Panc1 (cell line): ENCODE data around the gene PARP9. TPM values are rescaled to one million over a fixed set of nuclear protein-coding genes. Genes with fewer than 3 reads are reported as not detected.

Source experiments
- ATAC-seq: fragments of 200-7000 bp; cut with Tn5 transposase; 2 replicates; pipeline ENCODE4 v1.9.1; 2020; ENCODE audit warnings: mild to moderate bottlenecking, moderate library complexity
- BruUV-seq: library from RNA; stranded (reverse); fragments of 400-500 nt; replicated peaks from 2 replicates; lab custom pipeline; 2021; lab: Mats Ljungman, UMichigan
- CTCF ChIA-PET: fragments of 300-600 bp; sonication (Branson Sonifier 250); formaldehyde crosslinking; loops from one replicate; lab custom pipeline; 2022; ENCODE audit warnings: antibody characterized with exemption; lab: Charles Lee
- POLR2A ChIA-PET: fragments of 300-600 bp; sonication (Branson Sonifier 250); formaldehyde crosslinking; loops from one replicate; lab custom pipeline; 2022; ENCODE audit warnings: antibody characterized with exemption; lab: Charles Lee
- DNase-seq: peaks from one replicate; pipeline ENCODE4 v3.0.0-alpha.2; 2010; ENCODE audit warnings: low read depth, low spot score
- H3K27ac ChIP-seq: 2 replicates; pipeline ENCODE4 v1.5.1; 2011; ENCODE audit warnings: mild to moderate bottlenecking, low read length, inconsistent platforms
- H3K27me3 ChIP-seq: fragments of 200-500 bp; sonication (Bioruptor generic); 2 replicates; pipeline ENCODE4 v1.6.0; 2014; ENCODE audit warnings: low read length, inconsistent platforms; ENCODE audit not compliant: control insufficient read depth, insufficient read depth
- H3K36me3 ChIP-seq: fragments of 200-500 bp; sonication (Bioruptor generic); 2 replicates; pipeline ENCODE4 v1.5.1; 2014; ENCODE audit warnings: inconsistent platforms, mild to moderate bottlenecking, low read length, moderate library complexity; ENCODE audit not compliant: control insufficient read depth, insufficient read depth
- H3K4me1 ChIP-seq: 2 replicates; pipeline ENCODE4 v1.5.1; 2011; ENCODE audit warnings: inconsistent platforms, mild to moderate bottlenecking, low read length, moderate library complexity; ENCODE audit not compliant: control insufficient read depth, insufficient read depth
- H3K4me3 ChIP-seq, 2 experiments: 2 replicates each; pipeline ENCODE4 v1.5.1; 2011 to 2012; ENCODE audit warnings: low read depth in 2 of 2, low read length in 2 of 2, mild to moderate bottlenecking in 2 of 2, inconsistent platforms in 1 of 2, moderate library complexity in 1 of 2
- H3K9me3 ChIP-seq: fragments of 200-500 bp; sonication (Bioruptor generic); 2 replicates; pipeline ENCODE4 v1.5.1; 2014; ENCODE audit warnings: low read depth, mild to moderate bottlenecking, inconsistent platforms, low read length, moderate library complexity; ENCODE audit not compliant: control insufficient read depth, insufficient read depth
- POLR2AphosphoS5 ChIP-seq: IDR thresholded peaks from 2 replicates; pipeline ENCODE4 v1.6.1; 2012; ENCODE audit warnings: mild to moderate bottlenecking, low read depth, low read length, moderate library complexity
- SIN3A ChIP-seq: IDR thresholded peaks from 2 replicates; pipeline ENCODE4 v1.6.1; 2012; ENCODE audit warnings: low read depth, mild to moderate bottlenecking, low read length, moderate library complexity, borderline replicate concordance; ENCODE audit not compliant: insufficient read depth
- TCF7L2 ChIP-seq: IDR thresholded peaks from 2 replicates; pipeline ENCODE4 v1.6.1; 2011; ENCODE audit warnings: mild to moderate bottlenecking, low read depth, low read length, inconsistent platforms
- in situ Hi-C: cut with HindIII; loops from 2 replicates; pipeline ENCODE4 v1.10.0; 2016; ENCODE audit warnings: low sequenced_read_pairs, low pct_unique_long_range_greater_than_20kb
- intact Hi-C: fragments of 100-400 bp; cut with micrococcal nuclease; formaldehyde crosslinking; loops from one replicate; pipeline ENCODE4 v1.10.0; 2022; ENCODE audit not compliant: unreplicated experiment
- total RNA-seq: library from RNA; stranded (reverse); gene quantifications from one replicate; pipeline ENCODE4 v1.2.1, GENCODE V29; 2021; ENCODE audit not compliant: unreplicated experiment
- TF ChIP-seq, protein P1 (sequence below): fragments of 450-650 bp; IDR thresholded peaks from 2 replicates; pipeline ENCODE4 v1.5.1; 2017; ENCODE audit warnings: mild to moderate bottlenecking
- TF ChIP-seq, protein P2 (sequence below), 2 experiments: IDR thresholded peaks; 2 replicates each; pipeline ENCODE4 v1.6.1; 2011 to 2012; ENCODE audit warnings: low read depth in 2 of 2, control low read depth in 1 of 2, low read length in 1 of 2, mild to moderate bottlenecking in 1 of 2, moderate library complexity in 1 of 2; ENCODE audit not compliant: insufficient read depth in 1 of 2

PARP9 gene
- total RNA-seq, 1 experiment from 2014 or later = 14.5 TPM

DNA sequence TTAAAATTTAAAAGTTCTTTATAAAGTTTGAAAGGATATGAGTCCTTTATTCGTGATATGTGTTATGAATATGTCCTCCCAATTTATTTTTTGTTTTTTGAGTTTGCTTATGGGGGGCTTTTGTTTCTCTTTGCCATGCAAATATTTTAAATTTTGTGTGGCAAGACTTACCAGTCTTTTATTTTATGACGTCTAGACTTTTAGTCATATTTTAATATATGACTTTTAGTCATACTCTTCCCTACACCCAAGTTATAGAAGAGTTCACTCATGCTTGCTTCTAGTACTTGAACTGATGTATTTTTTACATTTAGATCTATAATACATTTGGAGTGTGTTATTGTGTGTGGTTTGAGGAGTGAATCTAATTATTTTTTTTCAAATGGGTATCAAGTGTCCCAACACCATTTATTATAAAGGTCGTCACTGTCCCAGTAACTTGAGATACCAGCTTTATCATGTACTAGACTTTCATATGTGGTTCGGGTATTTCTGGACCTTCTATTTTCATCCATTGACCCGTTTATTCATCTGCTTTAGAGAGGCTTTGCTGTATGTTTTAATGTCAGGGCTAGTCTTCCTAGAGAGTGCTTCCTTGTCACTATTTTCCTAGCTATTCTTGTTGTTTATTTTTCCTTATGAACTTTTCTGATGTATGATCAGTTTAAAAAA, 14.1 kb upstream of the PARP9 start:
- peaks cover 16% of the 10 kb centered on the region; the same call in 1 of the 2 replicates for H3K9me3 ChIP-seq
- intact Hi-C loops = no loop called here
- in situ Hi-C loops = no loop called here
- no peaks in the 10 kb centered on the region for H3K27me3 ChIP-seq
- POLR2A ChIA-PET = no interaction called here
- TF ChIP-seq TCF7L2 (no peak), SIN3A (no peak)
- H3K4me3 ChIP-seq = no peak overlapping the region
- no peaks in the 10 kb centered on the region for H3K36me3 ChIP-seq
- no peak for ATAC-seq
- DNase-seq = no peak
- no peak overlapping the region for H3K27ac ChIP-seq
- CTCF ChIA-PET = no interaction called here
- no peaks in the 10 kb centered on the region for H3K4me1 ChIP-seq
- BruUV-seq = no TSS peak

DNA sequence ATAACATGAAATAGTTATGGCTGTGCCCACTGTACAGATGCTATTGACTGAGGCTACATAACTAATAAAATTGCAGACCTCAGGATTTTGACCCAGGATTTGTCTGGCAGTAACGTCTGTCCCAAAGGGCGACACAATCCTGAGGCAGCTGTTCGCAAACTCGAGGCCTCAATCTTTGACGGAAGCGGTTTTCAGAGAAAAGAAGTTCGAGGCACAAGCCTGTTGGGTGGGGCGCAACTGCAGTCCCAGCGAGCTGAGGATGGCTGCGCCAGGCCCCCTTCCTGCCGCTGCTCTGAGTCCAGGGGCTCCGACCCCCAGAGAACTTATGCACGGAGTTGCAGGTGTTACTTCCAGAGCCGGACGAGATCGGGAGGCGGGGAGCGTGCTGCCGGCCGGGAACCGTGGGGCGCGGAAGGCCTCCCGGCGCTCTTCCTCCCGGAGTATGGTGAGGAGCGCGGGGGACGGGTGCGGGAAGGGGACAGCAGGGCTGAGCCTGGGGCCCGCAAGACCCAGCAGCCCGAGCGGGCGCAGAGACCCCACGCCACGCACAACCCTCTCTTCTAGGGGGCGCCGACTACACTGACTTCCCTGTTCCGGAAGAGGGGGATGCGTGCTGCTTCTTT, 13.4 kb upstream of the PARP9 start, which contains the start of gene PARP15:
TSS of gene PARP15 (plus strand) at position 242 of the 623 bp plus-strand sequence. CDS start at position 260, 18 bp downstream.
- no peak for ATAC-seq
- in situ Hi-C loops = no loop called here
- intact Hi-C loops = no loop called here

More for the DNA sequence above, 13.4 kb upstream of the PARP9 start, which contains the start of gene PARP15:
- Histone ChIP-seq H3K27ac (no peak within 1 kb of the TSS), H3K27me3 (no peaks in the 10 kb centered on the region), H3K36me3 (no peaks in the 10 kb centered on the region), H3K4me1 (0 out of 2 replicates have a peak, but pooled peaks cover 3% of the 10 kb centered on the region), H3K4me3 (no peak within 1 kb of the TSS), H3K9me3 (peaks cover 11% of the 10 kb centered on the region; the same call in 1 of the 2 replicates)
- TF ChIP-seq, protein P1, sequence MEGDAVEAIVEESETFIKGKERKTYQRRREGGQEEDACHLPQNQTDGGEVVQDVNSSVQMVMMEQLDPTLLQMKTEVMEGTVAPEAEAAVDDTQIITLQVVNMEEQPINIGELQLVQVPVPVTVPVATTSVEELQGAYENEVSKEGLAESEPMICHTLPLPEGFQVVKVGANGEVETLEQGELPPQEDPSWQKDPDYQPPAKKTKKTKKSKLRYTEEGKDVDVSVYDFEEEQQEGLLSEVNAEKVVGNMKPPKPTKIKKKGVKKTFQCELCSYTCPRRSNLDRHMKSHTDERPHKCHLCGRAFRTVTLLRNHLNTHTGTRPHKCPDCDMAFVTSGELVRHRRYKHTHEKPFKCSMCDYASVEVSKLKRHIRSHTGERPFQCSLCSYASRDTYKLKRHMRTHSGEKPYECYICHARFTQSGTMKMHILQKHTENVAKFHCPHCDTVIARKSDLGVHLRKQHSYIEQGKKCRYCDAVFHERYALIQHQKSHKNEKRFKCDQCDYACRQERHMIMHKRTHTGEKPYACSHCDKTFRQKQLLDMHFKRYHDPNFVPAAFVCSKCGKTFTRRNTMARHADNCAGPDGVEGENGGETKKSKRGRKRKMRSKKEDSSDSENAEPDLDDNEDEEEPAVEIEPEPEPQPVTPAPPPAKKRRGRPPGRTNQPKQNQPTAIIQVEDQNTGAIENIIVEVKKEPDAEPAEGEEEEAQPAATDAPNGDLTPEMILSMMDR = no peak
- TF ChIP-seq SIN3A (no peak), POLR2AphosphoS5 (no peak), TCF7L2 (no peak)
- TF ChIP-seq, protein P2, sequence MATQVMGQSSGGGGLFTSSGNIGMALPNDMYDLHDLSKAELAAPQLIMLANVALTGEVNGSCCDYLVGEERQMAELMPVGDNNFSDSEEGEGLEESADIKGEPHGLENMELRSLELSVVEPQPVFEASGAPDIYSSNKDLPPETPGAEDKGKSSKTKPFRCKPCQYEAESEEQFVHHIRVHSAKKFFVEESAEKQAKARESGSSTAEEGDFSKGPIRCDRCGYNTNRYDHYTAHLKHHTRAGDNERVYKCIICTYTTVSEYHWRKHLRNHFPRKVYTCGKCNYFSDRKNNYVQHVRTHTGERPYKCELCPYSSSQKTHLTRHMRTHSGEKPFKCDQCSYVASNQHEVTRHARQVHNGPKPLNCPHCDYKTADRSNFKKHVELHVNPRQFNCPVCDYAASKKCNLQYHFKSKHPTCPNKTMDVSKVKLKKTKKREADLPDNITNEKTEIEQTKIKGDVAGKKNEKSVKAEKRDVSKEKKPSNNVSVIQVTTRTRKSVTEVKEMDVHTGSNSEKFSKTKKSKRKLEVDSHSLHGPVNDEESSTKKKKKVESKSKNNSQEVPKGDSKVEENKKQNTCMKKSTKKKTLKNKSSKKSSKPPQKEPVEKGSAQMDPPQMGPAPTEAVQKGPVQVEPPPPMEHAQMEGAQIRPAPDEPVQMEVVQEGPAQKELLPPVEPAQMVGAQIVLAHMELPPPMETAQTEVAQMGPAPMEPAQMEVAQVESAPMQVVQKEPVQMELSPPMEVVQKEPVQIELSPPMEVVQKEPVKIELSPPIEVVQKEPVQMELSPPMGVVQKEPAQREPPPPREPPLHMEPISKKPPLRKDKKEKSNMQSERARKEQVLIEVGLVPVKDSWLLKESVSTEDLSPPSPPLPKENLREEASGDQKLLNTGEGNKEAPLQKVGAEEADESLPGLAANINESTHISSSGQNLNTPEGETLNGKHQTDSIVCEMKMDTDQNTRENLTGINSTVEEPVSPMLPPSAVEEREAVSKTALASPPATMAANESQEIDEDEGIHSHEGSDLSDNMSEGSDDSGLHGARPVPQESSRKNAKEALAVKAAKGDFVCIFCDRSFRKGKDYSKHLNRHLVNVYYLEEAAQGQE (IDR thresholded peaks at IDR 0.05; ENCODE audit: insufficient read depth in 1 of 2, low read depth in 2 of 2, low read length in 1 of 2) = no peak
- DNase-seq = no peak
- ChIA-PET POLR2A (no interaction called here), CTCF (no interaction called here)
- no TSS peak for BruUV-seq
